AG04450 (cell line): ENCODE data around the gene PHC2. TPM values are rescaled to one million over a fixed set of nuclear protein-coding genes. Genes with fewer than 3 reads are reported as not detected.

ENCODE experiments used
- CTCF ChIA-PET: fragments of 300-600, 350-600 bp; formaldehyde crosslinking; extraction: SDS; loops from one replicate; lab custom pipeline; 2022; ENCODE audit warnings: antibody characterized with exemption, inconsistent platforms; lab: Charles Lee
- POLR2A ChIA-PET: fragments of 350-600 bp; formaldehyde crosslinking; extraction: SDS; loops from one replicate; lab custom pipeline; 2021; ENCODE audit warnings: antibody characterized with exemption, inconsistent platforms; lab: Yijun Ruan, JAX
- DNase-seq: peaks from one replicate; pipeline ENCODE4 v3.0.0-alpha.2; 2011; ENCODE audit warnings: low read depth, low spot score
- H3K27ac ChIP-seq: one replicate; pipeline ENCODE4 v1.5.1; 2012; ENCODE audit warnings: low read depth, low read length, control low read depth
- H3K27me3 ChIP-seq: one replicate; pipeline ENCODE4 v1.6.0; 2012; ENCODE audit warnings: low read length; ENCODE audit not compliant: control insufficient read depth, insufficient read depth
- H3K4me3 ChIP-seq: 2 replicates; pipeline ENCODE4 v1.5.1; 2011; ENCODE audit warnings: mild to moderate bottlenecking, low read depth, low read length, control low read depth
- H3K9me3 ChIP-seq: 2 replicates; pipeline ENCODE4 v1.5.1; 2012; ENCODE audit warnings: low read length; ENCODE audit not compliant: control insufficient read depth, insufficient read depth
- CTCF ChIP-seq: IDR thresholded peaks from 2 replicates; pipeline ENCODE4 v1.5.1; 2011; ENCODE audit warnings: low read depth, low read length, control low read depth, inconsistent platforms
- polyA plus RNA-seq: library from polyadenylated mRNA; depleted of rRNA; stranded (reverse); fragments of >200 nt; gene quantifications from 2 replicates; pipeline ENCODE4 v1.2.3, GENCODE V29; 2011

Gene PHC2
- polyA plus RNA-seq, 1 experiment: 47.1 TPM

DNA sequence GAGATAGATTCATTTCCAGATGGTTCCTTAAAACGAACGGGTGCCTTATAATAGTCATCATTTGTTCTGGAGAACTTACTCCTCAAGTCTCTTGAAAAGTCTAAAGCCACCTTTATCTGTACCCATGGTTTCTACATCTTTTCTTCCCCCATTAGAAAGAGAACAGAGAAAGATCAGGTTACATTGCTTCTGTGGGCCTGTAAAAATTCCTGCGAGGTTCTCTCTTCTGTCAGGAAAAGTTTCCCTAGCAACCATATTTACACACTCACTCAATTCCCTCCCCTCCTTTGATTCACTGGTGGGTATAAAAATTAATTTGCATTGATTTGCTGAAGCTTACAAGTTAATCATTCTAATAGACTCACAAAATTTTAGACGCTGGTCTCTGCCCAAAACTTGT is 6.7 kb downstream of the PHC2 start:
- Histone ChIP-seq H3K4me3 (no peak overlapping the region), H3K27ac (no peak overlapping the region), H3K27me3 (no peaks in the 10 kb centered on the region), H3K9me3 (peaks cover 4% of the 10 kb centered on the region; the same call in 1 of the 2 replicates)
- ChIA-PET CTCF (interaction anchor here (1.0 kb wide), 1 partner anchor 189 kb away, joined by 3 read pairs; no protein-coding TSS in a partner anchor), POLR2A (no interaction called here)
- no peak for DNase-seq
- no peak for TF ChIP-seq CTCF

DNA sequence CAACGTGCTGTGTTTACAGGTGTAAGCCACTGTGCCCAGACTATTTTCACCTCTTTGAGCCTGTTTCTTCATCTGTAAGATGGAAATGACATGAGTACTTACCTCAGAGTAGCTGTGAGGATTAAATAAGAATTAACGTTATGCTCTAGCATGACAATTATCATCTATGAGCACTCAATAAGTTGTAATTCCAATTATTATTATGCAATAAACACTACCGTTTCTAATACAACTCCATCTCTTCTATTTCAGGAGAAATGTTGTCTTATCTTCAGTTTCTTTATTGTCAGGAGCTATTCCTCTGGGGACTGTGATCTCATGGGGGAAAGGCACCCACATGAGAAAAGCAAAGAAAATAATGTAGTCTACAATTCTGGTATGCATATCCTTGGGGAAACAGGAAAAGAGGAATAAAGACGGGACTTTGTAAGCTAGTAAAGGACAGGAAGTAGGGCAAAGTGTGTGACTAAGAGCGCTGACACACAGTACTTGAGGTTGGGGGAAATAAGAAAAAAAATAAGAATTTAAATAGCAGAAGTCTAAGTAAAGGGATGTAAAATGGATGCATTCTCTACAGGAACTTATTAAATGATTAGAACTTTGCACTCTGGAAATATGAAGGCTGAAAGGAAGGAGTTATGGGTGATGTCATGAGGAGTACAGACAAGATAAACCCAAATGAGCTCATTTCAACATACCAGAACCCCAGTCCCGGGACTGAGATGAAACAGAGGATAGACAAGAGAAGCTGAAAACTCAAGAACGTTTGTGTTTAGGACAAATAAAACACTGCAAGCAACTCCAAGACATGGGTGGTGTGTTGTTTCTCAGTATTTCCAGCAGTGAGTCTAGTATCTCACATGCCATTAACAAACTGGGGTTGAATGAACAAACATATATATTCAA is 9.8 kb downstream of the PHC2 start:
- Histone ChIP-seq H3K27ac (no peak overlapping the region), H3K4me3 (no peak overlapping the region), H3K27me3 (no peaks in the 10 kb centered on the region), H3K9me3 (peaks cover 5% of the 10 kb centered on the region)
- ChIA-PET POLR2A (interaction anchor here (0.6 kb wide), 1 partner anchor 31 kb away, joined by 3 read pairs; no protein-coding TSS in a partner anchor), CTCF (interaction anchor here (0.6 to 1.8 kb wide), 4 partner anchors 37 to 121 kb away, joined by 3 to 6 read pairs (median 4); no protein-coding TSS in a partner anchor)
- DNase-seq: no peak
- TF ChIP-seq CTCF: no peak

DNA sequence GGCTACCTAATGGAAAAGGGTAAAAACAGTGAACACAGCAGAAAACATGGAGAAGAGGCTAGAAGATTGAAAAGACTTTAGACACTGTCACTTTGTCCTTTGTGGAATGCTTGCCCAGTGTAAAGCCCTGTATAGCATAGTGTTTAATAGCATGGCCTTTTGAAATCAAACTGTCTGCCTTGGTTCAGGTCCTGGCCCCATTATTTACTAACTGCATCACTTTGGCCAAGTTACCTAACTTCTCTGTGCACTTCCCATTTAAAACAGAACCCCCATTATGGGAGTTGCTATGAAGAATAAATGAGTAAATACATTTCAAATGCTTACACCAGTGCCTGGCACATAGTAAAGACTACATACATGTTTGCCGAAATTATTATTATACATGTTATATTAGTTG is 12.1 kb downstream of the PHC2 start:
- TF ChIP-seq CTCF: no peak
- CTCF ChIA-PET: no interaction called here
- no peak overlapping the region for H3K27ac ChIP-seq
- peaks cover 13% of the 10 kb centered on the region for H3K9me3 ChIP-seq
- POLR2A ChIA-PET: no interaction called here
- no peak overlapping the region for H3K4me3 ChIP-seq
- no peak for DNase-seq
- H3K27me3 ChIP-seq: no peaks in the 10 kb centered on the region

DNA sequence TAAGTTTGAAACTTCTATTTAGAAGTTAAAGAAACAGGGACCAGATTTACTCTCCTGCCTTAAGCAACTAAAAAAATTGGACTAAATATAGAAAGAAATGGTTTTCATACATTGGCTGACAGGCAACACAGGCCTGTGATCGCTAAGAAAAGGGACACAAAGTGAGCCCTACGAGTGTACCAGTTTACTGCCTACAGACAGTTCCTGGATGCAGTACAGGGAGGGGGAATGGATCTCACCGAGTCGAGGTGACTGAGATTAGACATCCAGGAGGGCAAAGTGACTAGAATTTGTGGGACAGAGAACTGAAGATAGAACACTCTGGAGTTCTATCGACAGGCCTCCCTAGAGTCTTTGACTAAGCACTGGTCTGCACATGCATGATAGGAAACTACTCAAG is 16.0 kb downstream of the PHC2 start:
- no peak overlapping the region for H3K4me3 ChIP-seq
- no peak for TF ChIP-seq CTCF
- H3K9me3 ChIP-seq: peaks cover 13% of the 10 kb centered on the region
- DNase-seq: no peak
- ChIA-PET CTCF (no interaction called here), POLR2A (no interaction called here)
- no peaks in the 10 kb centered on the region for H3K27me3 ChIP-seq
- no peak overlapping the region for H3K27ac ChIP-seq
